GM12892 (cell line): Measurements from ENCODE around the gene OR52E2.

Experiments
- POLR2A ChIP-seq: IDR thresholded peaks from 2 replicates; pipeline ENCODE4 v1.6.1; 2011; ENCODE audit warnings: low read depth, low read length, control low read depth
- POLR2AphosphoS5 ChIP-seq: IDR thresholded peaks from 2 replicates; pipeline ENCODE4 v1.6.1; 2011; ENCODE audit warnings: low read depth, low read length, control low read depth

- no peak for TF ChIP-seq POLR2A
- TF ChIP-seq POLR2AphosphoS5: no peak
Measured at GRCh38 chr11:5046754-5047330, 12.6 kb downstream of the OR52E2 start.
